NCI-H1105 treated with DMSO at 0.1 percent for 48 hours (cell line): ENCODE data around the gene TMEM158.

Experiments
- DNase-seq: peaks from one replicate; lab custom pipeline; 2025; lab: John Stamatoyannopoulos, UW

The TMEM158 gene

DNA sequence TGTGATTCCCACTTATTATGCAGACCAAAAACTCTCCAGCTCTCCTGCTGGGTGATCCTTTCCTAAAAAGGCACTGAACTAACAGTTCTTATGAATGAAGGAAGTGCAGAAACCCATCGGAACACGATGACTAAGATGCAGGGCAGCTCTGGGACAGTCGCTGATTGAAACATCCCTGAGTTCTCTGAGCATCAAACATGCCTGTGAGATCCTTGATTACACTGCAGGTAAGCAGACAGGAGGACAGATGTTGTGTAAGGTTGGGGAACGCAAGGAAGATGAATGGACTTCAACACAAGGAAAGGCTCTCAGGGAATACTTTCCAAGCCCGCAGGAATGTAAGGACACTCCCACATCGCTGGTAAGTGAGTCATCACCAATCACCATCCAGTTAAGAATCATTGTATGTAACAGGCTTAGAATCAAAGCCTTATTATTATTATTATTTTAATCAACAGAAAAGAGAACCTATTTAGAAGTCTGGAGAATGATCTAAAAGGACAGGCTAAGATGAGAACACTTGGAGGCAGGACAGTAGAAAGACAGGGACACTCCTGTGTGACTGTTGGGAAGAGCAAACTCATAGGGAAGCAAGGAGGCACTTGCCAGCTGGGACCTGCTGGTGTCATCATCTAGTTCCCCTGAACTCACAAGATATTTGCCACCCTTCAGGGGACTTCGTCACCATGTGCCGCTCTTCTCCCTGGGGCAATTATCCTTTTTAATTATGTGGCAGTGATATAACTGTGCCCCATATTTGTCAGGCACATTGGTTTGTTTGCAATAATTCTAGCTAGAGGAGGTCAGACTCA lies 26.0 kb downstream of the TMEM158 start:
- no peak for DNase-seq

DNA sequence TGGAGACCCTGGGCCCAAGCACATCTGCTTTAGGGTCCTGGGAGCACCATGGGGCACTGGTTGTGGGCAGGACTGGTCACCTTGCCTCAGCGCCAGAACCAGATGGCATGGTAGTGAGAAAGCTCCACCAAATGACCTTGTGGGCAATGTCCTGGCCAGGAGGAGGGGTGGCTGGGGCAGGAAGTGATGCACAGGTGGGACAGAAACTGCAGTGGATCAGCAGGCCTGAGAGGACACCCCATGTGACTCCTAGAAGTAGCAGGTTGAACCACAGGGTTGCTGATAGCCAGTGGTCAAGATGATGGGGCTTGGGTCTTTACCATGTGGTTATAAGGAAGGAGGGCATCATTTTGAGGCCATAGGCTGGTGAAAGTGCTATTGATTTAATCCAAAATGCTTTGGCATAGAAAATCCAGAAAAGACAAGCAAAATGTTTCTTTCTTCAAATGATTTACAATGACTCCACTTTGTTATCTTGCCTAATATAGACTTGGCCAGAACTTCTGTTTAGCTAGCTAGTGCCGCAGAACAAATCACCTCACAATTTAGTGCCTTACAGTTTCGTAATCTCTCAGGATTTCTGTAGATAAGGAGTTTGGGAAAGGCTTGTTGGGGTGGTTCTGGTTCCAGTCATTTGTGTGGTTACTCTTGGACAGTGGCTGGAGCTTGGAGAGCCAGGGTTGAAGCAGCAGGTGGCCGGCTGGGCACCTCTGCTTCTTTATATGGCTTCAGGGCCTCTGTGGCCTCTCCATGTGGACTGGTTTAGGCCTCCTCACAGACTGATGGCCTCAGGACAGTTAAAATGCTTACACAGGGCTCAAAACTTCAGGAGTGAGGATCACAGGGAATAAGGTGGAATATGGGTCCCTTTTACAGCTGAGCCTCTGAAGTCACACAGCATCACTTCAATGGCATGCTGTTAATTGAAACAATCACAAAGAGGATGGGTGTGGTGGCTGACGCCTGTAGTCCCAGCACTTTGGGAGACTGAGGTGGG lies 27.5 kb downstream of the TMEM158 start:
- no peak for DNase-seq

DNA sequence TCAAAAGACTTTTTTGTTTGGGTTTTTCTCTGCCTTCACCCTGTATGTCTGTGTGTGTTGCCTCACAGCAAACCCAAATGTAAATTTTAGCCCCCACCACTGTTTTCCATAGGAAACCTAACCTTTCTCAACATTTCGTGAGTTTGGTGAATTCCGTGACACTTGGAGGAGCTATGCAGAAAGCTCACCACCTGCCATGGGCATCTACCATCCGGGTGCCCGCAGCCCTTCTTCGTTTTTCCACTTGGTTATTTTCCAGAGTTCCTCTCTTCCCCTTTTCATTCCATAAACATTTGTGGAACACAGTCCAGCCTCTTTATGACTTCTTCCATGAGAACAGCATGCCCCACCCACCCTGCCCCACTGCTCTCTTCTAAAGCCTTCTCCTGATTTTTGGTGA lies 31.3 kb downstream of the TMEM158 start:
- DNase-seq, result no peak

DNA sequence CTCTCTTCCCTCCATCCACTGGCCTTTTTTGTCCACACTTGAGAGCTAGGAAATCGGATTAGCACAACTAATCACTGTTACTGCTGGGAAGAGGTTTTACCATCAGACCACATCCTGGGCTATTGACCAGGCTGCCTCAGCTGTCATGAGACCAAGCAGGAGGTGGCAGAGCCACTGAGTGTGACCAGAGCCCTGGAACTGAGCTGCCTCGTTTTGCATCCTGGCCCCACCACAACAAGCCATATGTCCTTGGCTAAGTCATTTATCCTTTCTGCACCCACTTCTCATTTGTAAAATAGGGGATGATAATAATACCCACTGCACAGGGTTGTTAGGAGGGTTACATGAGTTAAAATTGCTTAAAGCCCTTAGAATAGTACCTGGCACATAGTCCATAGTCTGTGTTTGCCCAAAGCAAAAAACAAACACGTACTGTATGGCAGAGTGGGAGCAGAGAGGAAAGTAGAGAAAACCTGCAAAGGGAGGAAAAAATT lies 34.1 kb downstream of the TMEM158 start:
- no peak for DNase-seq

DNA sequence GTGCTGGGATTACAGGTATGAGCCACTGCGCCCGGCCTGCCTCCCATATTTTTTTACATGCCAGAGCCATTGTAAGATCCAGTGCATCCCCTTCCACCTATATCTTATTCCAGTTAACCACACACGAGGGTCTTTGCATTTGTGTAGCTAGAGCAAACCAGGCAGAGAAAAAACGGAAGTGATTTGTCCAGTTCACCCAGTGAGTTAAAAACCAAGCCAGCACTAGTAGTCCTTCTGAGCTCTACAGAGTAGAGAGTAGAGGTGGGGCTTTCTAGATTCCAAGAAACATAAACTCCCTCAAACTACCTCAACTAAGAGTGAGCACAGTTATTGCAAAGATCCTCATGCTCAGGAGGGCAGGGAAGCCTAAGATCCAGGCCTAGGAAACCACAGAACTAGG lies 34.7 kb downstream of the TMEM158 start:
- DNase-seq, result no peak

DNA sequence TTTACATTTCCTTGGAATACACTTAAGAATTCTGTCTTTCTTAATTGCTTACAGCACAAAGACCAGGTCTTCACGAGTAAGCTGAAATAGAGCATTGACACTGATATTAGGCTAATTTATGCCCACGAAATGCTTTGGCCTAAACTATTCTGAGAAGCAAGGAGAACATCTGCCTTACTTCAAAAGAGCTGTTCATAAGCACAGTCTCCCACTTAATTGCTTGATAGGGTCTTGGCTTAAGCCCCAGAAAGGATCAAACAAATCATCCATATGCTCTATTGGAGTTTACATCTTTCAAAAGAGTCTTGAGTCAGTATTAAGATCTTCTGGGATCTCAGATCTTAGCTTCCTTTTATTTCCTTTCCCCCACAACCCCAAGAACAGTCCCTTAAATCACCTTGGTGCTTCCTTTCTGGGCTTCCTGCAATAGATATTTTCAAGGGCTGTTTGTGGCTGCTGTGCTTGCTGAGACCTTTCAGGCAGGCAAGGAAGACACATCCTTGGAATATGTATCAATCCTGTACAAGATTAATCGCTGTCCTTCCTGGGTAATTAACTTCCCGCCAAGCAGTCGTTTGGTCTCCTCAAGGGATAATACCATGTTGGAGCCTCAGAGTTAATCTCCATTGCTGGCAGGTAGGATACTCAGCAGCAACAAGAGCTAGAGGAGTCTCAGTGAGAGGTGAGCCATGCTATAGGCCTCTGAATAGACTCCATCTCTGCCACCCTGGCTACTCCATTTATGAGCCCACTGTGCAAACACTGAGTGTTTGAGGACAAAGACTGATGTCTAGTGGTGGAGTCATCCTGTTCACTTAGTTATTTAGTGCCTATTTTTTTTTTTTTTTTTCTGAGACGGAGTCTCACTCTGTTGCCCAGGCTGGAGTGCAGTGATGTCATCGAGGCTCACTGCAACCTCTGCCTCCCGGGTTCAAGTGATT lies 37.1 kb downstream of the TMEM158 start:
- no peak for DNase-seq

DNA sequence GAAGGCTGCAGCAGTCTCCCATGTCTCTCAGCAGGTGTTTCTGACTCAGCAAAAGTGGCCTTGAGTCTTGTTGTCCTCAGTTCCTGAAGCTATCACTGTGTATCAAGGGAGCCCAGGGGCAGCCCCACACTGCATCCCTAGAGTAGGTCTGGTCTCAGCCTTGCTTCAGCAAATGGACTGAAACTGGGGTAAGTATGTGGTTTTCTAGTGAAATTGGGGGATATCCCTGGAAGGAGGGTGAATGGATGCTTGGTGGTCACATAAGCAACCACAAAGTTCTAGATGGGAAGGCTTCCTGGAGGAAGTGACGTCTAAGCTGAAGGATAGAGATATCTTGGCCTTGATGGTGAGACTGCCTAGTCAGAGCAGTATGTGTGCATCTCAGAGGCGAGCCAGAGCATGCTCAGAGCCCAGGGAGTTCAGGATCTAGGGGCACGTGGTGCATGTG lies 38.4 kb downstream of the TMEM158 start:
- no peak for DNase-seq

DNA sequence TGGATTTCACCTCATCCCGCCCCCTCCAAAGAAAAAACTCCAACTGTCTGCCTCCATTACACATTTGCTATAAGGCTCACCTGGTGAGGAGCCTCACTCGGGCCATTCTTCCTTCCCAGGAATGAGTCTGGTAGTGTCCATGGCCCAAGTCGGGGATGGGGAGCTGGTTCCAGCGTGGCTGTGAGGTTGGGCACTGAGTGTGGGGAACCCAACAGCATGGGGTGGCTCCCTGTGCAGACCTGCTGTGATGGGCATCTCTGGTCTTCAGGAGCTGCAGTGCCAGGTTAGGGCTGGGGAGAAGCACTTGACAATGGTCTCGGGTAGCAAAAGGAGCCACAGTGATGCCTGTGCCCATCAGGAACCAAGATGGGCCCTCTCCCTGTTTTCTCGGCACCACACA lies 39.2 kb downstream of the TMEM158 start:
- no peak for DNase-seq

DNA sequence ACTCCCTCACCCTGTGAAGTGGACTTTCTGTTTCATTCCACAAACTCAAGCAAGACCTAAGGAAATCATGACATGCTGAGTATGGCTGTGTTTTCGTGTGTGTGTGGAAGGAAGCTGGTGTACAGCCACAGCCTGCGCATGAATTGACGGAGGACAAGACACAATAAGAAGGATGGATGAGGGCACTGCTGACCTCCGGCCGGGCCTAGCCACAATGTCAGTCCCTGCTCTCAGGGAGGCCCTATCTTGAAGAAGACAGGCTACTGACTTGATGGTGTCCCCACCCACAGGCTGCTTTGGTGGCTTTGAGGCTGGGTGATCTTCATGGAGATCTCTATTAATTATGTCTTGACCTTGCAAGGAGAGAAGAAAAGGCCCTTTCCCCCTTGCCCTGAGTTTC lies 40.6 kb downstream of the TMEM158 start:
- DNase-seq, result no peak

DNA sequence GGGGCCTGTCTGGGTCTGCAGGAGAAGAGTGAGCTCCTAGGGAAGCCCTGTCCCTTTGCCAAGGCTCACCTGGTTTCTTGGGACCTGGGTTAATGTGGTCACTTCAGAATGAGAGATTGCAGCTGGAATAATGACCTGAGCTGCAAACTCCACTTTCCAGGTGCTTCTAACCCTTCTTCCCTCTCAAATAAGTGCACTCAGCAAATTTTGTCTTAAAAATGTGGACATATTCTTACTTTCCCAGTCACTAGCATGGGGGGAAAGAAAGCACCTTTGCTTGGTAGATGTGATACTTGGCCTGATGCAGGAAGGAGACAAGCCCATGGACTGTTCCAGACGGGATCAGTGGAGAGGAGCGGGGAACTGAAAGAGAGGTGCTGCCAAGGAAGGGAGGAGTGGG lies 41.0 kb downstream of the TMEM158 start:
- no peak for DNase-seq

DNA sequence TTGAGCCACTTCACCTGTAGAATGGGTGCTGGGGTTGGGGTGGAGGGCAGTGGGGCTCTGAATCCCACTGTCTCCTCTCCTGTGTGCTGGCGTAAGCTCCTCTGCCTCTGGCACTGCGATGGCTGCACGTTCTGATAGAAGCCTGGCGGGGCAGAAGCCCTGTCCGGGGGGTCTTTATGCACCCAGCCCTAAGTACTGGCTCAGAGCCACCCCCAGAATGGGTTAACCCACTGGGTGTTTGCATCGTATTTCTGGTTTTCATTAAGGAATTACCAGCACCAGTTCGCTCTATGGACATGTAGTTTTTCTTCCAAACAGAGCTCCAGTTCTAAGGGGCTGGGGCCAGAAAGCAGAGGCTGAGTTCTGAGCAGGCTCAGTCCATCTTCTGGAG lies 42.2 kb downstream of the TMEM158 start:
- DNase-seq, result no peak

DNA sequence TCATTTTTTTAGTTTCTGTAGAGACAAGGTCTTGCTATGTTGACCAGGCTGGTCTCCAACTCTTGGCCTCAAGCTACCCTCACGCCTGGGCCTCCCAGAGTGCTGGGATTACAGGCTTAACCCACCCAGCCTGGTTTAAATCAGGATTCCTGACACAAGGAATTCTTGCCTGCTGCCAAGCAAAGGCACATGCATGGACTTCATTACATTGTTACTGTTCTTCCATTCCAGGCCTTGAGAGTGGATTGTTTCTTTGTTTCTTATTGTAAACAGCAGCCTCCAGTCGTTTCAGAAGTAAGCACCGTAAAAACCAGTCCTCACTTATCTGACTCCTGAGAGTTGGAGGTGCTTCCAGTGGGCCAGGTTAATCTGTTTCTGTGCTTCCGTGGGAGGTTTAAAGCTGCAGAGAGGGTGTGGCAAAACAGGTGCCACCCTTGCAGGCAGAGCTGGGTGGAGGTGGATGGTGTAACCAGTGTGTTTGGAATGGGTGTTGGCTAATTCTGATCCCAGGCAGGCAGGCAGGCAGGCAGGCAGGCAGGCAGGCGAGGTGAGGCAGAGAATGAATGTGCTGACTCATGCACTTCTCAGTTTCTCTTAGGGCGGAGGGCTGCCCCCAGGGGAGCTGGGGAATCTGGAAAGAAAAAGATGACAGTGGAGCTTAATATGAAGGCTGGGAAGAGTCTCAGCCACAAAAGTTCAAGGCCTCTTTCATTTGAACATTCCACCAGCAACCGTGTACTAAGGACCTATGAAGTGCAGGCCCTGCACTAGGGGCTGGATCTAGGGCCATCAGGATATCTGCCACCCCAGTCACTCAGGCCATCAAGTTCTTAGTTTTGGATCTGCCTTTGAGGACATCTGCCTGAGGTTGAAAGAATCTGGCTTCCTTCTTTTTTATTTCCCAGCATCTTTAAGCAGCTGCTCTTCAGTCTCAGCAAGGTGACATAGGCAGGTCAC lies 42.9 kb downstream of the TMEM158 start:
- no peak for DNase-seq

DNA sequence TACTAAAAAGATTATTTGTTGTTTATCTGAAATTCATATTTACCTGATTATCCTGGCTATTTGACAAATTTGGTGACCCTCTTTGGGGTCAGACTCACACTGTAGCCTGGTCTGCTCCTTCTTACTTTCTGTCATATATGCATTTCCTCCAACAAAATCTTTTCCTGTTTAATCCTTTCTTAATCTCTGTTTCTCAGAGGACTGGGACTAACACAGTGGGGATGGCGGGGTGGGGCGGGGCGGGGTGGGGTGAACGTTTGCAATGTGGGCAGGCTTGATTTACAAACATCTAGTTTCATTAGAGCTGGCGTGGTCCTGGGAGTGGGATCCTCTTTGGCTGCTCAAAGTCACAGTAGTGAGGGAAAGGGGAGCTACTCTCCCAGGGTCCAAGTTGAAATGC lies 44.6 kb downstream of the TMEM158 start:
- DNase-seq, result no peak

DNA sequence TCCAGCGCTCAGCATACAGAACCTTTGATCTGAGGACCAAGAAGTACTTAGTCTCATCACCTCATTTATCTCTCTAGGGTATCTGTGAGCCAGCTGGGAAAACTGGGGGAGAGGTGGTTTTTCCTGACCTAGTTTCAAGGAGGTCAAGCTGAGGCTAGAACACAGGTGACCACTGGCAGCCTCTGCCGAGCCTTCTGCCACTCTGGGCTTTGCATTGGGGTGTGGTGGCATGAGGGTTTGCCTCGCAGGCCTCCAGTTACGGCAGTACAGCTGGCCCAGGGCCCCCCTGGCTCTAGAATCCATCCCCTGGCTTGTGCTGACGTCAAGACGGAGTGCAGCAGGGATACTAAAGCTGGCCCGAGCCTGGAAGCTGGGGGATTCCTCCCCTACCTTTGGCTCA lies 45.2 kb downstream of the TMEM158 start:
- DNase-seq, result no peak

DNA sequence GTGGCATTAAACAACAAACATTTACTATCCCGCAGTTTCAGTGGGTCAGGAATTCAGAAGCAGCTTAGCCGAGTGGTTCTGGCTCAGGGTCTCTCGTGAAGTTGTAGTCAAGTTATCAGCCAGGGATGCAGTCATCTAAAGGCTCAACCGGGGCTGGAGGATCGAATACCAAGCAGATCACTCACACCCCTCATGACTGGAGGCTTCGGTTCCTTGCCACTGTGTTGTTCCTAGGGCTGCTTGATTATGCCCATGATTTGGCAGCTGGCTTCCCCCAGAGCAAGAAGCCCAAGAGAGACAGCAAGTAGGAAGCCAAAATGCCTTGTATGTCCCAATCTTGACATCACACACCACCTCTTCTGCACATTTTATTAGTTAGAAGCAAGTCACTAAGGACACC lies 46.0 kb downstream of the TMEM158 start:
- no peak for DNase-seq

DNA sequence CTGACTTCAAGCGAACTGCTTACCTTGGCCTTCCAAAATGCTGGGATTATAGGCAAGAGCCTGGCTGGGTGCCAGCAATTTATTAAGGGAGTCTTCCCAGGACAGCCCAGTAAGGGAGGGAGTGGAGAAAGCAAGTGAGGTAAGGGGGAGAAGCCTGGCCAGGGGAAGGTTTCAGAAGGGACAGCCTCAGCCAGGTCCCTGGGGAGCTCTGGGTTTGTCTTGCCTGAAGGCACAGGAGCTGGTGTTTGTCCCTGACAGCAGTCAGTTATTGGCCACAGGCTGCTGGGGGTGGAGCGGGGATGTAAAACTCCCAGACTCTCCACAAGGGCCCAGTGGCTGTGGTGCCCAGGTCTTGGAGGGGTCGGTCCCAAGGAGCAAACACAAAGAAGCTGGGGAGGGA lies 46.9 kb downstream of the TMEM158 start:
- no peak for DNase-seq

DNA sequence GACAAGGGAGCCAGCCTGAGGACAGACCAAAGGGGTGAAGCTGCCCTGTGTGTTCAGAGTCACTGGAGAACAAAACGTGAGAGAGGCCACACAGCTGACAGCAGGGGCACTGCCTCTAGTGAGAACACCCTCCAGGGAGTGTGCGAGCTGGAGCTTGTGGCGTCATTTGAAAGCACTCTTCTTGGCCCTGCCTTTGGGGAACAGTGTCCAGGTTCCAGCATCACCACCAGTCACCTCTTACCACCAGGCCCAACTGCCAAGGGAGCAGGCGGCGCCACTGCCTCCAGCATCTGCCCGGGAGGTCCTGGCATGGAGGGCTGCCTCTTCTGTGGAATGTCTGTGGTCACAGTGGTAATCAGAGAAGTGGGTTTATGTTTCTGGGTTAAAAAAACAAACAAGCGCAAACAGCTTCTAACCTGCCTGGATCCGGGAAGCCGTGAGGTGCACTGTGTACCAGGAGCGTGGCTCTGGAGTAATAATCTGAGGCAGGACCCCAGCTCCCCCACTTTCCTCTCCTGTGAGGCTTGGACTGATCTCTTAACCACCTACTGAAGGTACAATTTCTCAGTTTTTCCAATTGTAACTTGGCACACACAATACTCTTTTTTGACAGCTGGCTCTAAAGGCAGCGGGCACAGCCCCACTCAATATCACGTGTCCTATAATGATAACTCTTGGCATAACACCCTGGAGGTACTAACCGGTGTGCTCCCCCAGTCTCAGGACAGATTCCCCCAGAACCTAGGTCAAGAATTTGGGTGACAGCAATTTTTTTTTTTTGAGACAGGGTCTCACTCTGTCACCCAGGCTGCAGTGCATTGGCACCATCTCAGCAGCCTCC lies 47.7 kb downstream of the TMEM158 start:
- DNase-seq, result no peak

DNA sequence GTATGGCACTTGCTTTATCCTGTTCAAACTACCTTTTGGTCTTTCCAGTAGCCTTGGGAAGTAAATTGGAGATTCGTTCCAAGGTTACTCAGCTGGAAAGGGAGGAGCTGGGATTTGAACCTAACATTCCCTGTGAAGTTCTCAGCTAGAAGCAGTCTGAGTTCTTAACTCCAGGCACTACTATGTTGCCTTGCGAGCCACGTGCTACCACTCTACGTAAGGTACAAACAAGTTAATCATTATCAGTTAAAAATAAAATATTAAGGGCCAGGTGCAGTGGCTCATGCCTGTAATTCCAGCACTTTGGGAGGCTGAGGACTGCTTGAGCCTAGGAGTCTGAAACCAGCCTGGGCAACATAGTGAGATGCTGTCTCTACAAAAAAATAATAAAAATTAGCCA lies 49.2 kb downstream of the TMEM158 start:
- no peak for DNase-seq
